IMR-90 (cell line): ENCODE data around the gene TENM4. TPM values are rescaled to one million over a fixed set of nuclear protein-coding genes. Genes with fewer than 3 reads are reported as not detected.

Source experiments
- ATAC-seq: fragments of 200-7000 bp; cut with Tn5 transposase; 2 replicates; pipeline ENCODE4 v1.9.1; 2020; ENCODE audit warnings: low read depth, mild to moderate bottlenecking, moderate library complexity
- BruUV-seq: library from RNA; stranded (reverse); fragments of 400-500 nt; replicated peaks from 2 replicates; lab custom pipeline; 2021; lab: Mats Ljungman, UMichigan
- CTCF ChIA-PET: fragments of 300-600 bp; formaldehyde crosslinking; extraction: SDS; loops from one replicate; lab custom pipeline; 2021; ENCODE audit warnings: antibody characterized with exemption; lab: Yijun Ruan, JAX
- POLR2A ChIA-PET: fragments of 300-600 bp; sonication (Branson Sonifier 250); formaldehyde crosslinking; loops from one replicate; lab custom pipeline; 2022; ENCODE audit warnings: antibody characterized with exemption; ENCODE audit not compliant: unreplicated experiment; lab: Charles Lee
- DNase-seq: peaks from one replicate; pipeline ENCODE4 v3.0.0; 2013
- H2AFZ ChIP-seq: replicated peaks from 2 replicates; pipeline ENCODE3; 2013; ENCODE audit warnings: low read length, mild to moderate bottlenecking; ENCODE audit not compliant: poor library complexity
- H2AK5ac ChIP-seq: 2 replicates; pipeline ENCODE4 v1.6.1; 2013; ENCODE audit warnings: low read depth, low read length, inconsistent platforms
- H2AK9ac ChIP-seq: replicated peaks from 2 replicates; pipeline ENCODE3; 2013; ENCODE audit warnings: mild to moderate bottlenecking, low read depth, low read length, moderate library complexity; ENCODE audit not compliant: poor library complexity
- H2BK120ac ChIP-seq: 2 replicates; pipeline ENCODE4 v1.6.1; 2013; ENCODE audit warnings: low read depth, low read length, inconsistent platforms
- H2BK15ac ChIP-seq: 3 replicates; pipeline ENCODE4 v1.6.1; 2013; ENCODE audit warnings: low read depth, low read length, inconsistent platforms
- H2BK20ac ChIP-seq: 2 replicates; pipeline ENCODE4 v1.6.1; 2013; ENCODE audit warnings: low read depth, mild to moderate bottlenecking, inconsistent platforms, low read length, moderate library complexity
- H2BK5ac ChIP-seq: 2 replicates; pipeline ENCODE4 v1.6.1; 2013; ENCODE audit warnings: mild to moderate bottlenecking, low read depth, low read length, inconsistent platforms; ENCODE audit not compliant: poor library complexity, severe bottlenecking
- H3K14ac ChIP-seq: replicated peaks from 2 replicates; pipeline ENCODE4 v1.6.1; 2013; ENCODE audit warnings: low read depth, low read length, inconsistent platforms
- H3K18ac ChIP-seq: 2 replicates; pipeline ENCODE4 v1.6.1; 2013; ENCODE audit warnings: low read depth, low read length, control low read depth
- H3K23ac ChIP-seq: 2 replicates; pipeline ENCODE4 v1.6.1; 2013; ENCODE audit warnings: low read depth, low read length, inconsistent platforms
- H3K27ac ChIP-seq: 2 replicates; pipeline ENCODE4 v1.5.1; 2013; ENCODE audit warnings: mild to moderate bottlenecking, control low read depth, low read length; ENCODE audit not compliant: insufficient read depth
- H3K27me3 ChIP-seq: 2 replicates; pipeline ENCODE4 v1.6.1; 2013; ENCODE audit warnings: low read length; ENCODE audit not compliant: control insufficient read depth, insufficient read depth
- H3K36me3 ChIP-seq: 2 replicates; pipeline ENCODE4 v1.6.1; 2013; ENCODE audit warnings: low read length, mixed read lengths; ENCODE audit not compliant: control insufficient read depth, insufficient read depth
- H3K4ac ChIP-seq: 2 replicates; pipeline ENCODE4 v1.6.1; 2013; ENCODE audit warnings: low read depth, low read length, inconsistent platforms
- H3K4me1 ChIP-seq: 2 replicates; pipeline ENCODE4 v1.6.1; 2013; ENCODE audit warnings: low read length, mixed read lengths; ENCODE audit not compliant: control insufficient read depth, insufficient read depth
- H3K4me2 ChIP-seq: 2 replicates; pipeline ENCODE4 v1.6.1; 2013; ENCODE audit warnings: low read depth, mild to moderate bottlenecking, control low read depth, low read length, moderate library complexity
- H3K4me3 ChIP-seq: 2 replicates; pipeline ENCODE4 v1.5.1; 2013; ENCODE audit warnings: low read depth, mild to moderate bottlenecking, control low read depth, low read length, moderate library complexity; ENCODE audit not compliant: insufficient read depth
- H3K56ac ChIP-seq: 2 replicates; pipeline ENCODE4 v1.6.1; 2013; ENCODE audit warnings: low read length, inconsistent platforms; ENCODE audit not compliant: insufficient read depth; ENCODE audit errors: extremely low read depth
- H3K79me1 ChIP-seq, 2 experiments: 2 replicates each; pipeline ENCODE4 v1.6.1; 2013; ENCODE audit warnings: low read length in 2 of 2, inconsistent platforms in 1 of 2, low read depth in 1 of 2
- H3K9ac ChIP-seq: 2 replicates; pipeline ENCODE4 v1.6.1; 2013; ENCODE audit warnings: low read depth, low read length, control low read depth
- H3K9me1 ChIP-seq: 2 replicates; pipeline ENCODE4 v1.6.1; 2013; ENCODE audit warnings: low read length, inconsistent platforms; ENCODE audit not compliant: insufficient read depth
- H3K9me3 ChIP-seq: 2 replicates; pipeline ENCODE4 v1.6.1; 2013; ENCODE audit warnings: low read length; ENCODE audit not compliant: control insufficient read depth, insufficient read depth
- H4K20me1 ChIP-seq: 2 replicates; pipeline ENCODE4 v1.6.1; 2013; ENCODE audit warnings: low read length, inconsistent platforms; ENCODE audit not compliant: insufficient read depth
- H4K5ac ChIP-seq: 2 replicates; pipeline ENCODE4 v1.6.1; 2013; ENCODE audit warnings: mild to moderate bottlenecking, low read depth, low read length, control low read depth
- H4K8ac ChIP-seq, 2 experiments: 2 replicates each; pipeline ENCODE4 v1.6.1; 2013; ENCODE audit warnings: low read depth in 2 of 2, low read length in 2 of 2, control low read depth in 1 of 2, inconsistent platforms in 1 of 2
- H4K91ac ChIP-seq: 2 replicates; pipeline ENCODE4 v1.6.1; 2013; ENCODE audit warnings: low read depth, low read length, inconsistent platforms; ENCODE audit not compliant: insufficient read depth
- BHLHE40 ChIP-seq: fragments of 150-350 bp; IDR thresholded peaks from 2 replicates; pipeline ENCODE4 v1.6.1; 2016; ENCODE audit warnings: mild to moderate bottlenecking, low read depth, low read length
- FOS ChIP-seq: fragments of 150-350 bp; IDR thresholded peaks from 2 replicates; pipeline ENCODE4 v1.6.1; 2016; ENCODE audit warnings: low read depth, low read length
- MAFK ChIP-seq: IDR thresholded peaks from 2 replicates; pipeline ENCODE4 v1.6.1; 2012; ENCODE audit warnings: low read depth, low read length, improper control_type of control experiment
- MAZ ChIP-seq: IDR thresholded peaks from 2 replicates; pipeline ENCODE4 v1.6.1; 2012; ENCODE audit warnings: low read depth, mild to moderate bottlenecking, low read length, improper control_type of control experiment, moderate library complexity, borderline replicate concordance
- MXI1 ChIP-seq: IDR thresholded peaks from 2 replicates; pipeline ENCODE4 v1.6.1; 2012; ENCODE audit warnings: low read depth, mild to moderate bottlenecking, low read length, moderate library complexity, borderline replicate concordance
- SMC3 ChIP-seq: fragments of 150-350 bp; IDR thresholded peaks from 2 replicates; pipeline ENCODE4 v1.6.1; 2016; ENCODE audit warnings: low read depth, mild to moderate bottlenecking, antibody characterized with exemption, low read length, moderate library complexity
- WGBS, 2 experiments: methylation state at CpG; one replicate each; pipeline versions ENCODE4 v1.1.5 to v1.1.7; 2013; ENCODE audit warnings: missing lambda C conversion rate in 2 of 2; ENCODE audit not compliant: insufficient read length in 1 of 2; ENCODE audit errors: extremely low coverage in 2 of 2; 5-methylcytosine and 5-hydroxymethylcytosine counted together
- dilution Hi-C: fragments of 300-500 bp; cut with HindIII; formaldehyde crosslinking; loops from one replicate; pipeline ENCODE4 v1.14.3; 2018; ENCODE audit warnings: low sequenced_read_pairs; ENCODE audit not compliant: unreplicated experiment
- in situ Hi-C: fragments of 300-500 bp; cut with MboI; formaldehyde crosslinking; loops from 3 replicates; pipeline ENCODE4 v1.14.3; 2019; ENCODE audit warnings: low sequenced_read_pairs, inconsistent platforms, mixed read lengths
- intact Hi-C: fragments of 100-400 bp; cut with micrococcal nuclease; formaldehyde crosslinking; loops from 2 replicates; pipeline ENCODE4 v1.10.0; 2022
- polyA plus RNA-seq, 3 experiments: library from polyadenylated mRNA; depleted of rRNA; stranded (reverse); fragments of >200 nt; gene quantifications; 2 replicates each; pipeline ENCODE4 v1.2.3, GENCODE V29; 2012; ENCODE audit warnings: low replicate concordance in 1 of 3
- total RNA-seq: library from RNA; depleted of rRNA; stranded (reverse); fragments of >200 nt; gene quantifications from 2 replicates; pipeline ENCODE4 v1.2.3, GENCODE V29; 2012
- TF ChIP-seq, protein P1 (sequence below): fragments of 150-350 bp; IDR thresholded peaks from 2 replicates; pipeline ENCODE4 v1.6.1; 2017; ENCODE audit warnings: mild to moderate bottlenecking, antibody characterized with exemption, low read length, low read depth
- TF ChIP-seq, protein P2 (sequence below): fragments of 150-350 bp; IDR thresholded peaks from 2 replicates; pipeline ENCODE4 v1.6.1; 2016; ENCODE audit warnings: low read depth, mild to moderate bottlenecking, low read length, moderate library complexity, borderline replicate concordance
- TF ChIP-seq, protein P3 (sequence below): conservative IDR thresholded peaks from 2 replicates; pipeline ENCODE4 v1.5.1; 2012; ENCODE audit warnings: mild to moderate bottlenecking, low read depth, low read length, improper control_type of control experiment

The TENM4 gene
- total and polyA plus RNA-seq, 2 of the 4 experiments (the other 2 are of a cell fraction), result 7.4 to 9.0 TPM

DNA sequence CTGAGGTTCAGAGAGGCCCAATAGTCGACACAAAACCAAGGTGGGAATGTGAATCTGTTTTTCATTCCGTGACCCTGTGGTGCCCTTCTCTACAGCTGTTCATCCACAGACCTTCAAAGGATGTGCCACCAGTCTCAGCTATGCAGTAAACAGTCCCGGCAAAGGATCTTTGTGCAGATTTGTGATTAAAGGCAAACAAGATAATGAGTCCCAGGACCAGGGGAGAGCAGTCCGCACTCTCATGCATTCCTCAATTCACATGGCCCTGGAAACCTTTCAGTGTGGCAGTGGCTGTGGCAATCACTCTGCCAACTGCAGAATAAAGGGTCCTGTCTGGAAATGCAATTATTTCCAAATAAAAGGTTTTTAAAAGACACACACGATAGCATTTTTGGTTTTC lies 418.6 kb downstream of the TENM4 start:
- BruUV-seq, result no TSS peak

More for the DNA sequence above, 418.6 kb downstream of the TENM4 start:
- Histone ChIP-seq H3K9me3 (no peaks in the 10 kb centered on the region), H3K27me3 (no peaks in the 10 kb centered on the region), H4K5ac (no peak overlapping the region), H3K18ac (no peak overlapping the region), H3K56ac (no peak overlapping the region), H2AFZ (no peak overlapping the region), H3K79me1 (no peaks in the 10 kb centered on the region), H2AK5ac (no peak overlapping the region), H4K8ac (no peak overlapping the region), H3K9ac (no peak overlapping the region), H2AK9ac (no peak overlapping the region), H3K14ac (no peak overlapping the region), H3K27ac (no peak overlapping the region), H2BK120ac (no peak overlapping the region), H3K23ac (no peak overlapping the region), H3K4me2 (no peak overlapping the region), H4K91ac (no peak overlapping the region), H2BK20ac (no peak overlapping the region), H2BK15ac (no peak overlapping the region), H4K20me1 (no peaks in the 10 kb centered on the region), H3K36me3 (no peaks in the 10 kb centered on the region), H3K4me3 (no peak overlapping the region), H3K9me1 (peaks cover 13% of the 10 kb centered on the region), H2BK5ac (no peak overlapping the region), H3K4ac (no peak overlapping the region), H3K4me1 (peaks cover 14% of the 10 kb centered on the region)
- ATAC-seq (no peak), DNase-seq (no peak)
- intact Hi-C loops, result no loop called here
- ChIA-PET CTCF (no interaction called here), POLR2A (no interaction called here)
- TF ChIP-seq SMC3, result no peak
- TF ChIP-seq, protein P1, sequence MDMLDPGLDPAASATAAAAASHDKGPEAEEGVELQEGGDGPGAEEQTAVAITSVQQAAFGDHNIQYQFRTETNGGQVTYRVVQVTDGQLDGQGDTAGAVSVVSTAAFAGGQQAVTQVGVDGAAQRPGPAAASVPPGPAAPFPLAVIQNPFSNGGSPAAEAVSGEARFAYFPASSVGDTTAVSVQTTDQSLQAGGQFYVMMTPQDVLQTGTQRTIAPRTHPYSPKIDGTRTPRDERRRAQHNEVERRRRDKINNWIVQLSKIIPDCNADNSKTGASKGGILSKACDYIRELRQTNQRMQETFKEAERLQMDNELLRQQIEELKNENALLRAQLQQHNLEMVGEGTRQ, result no peak
- TF ChIP-seq, protein P2, sequence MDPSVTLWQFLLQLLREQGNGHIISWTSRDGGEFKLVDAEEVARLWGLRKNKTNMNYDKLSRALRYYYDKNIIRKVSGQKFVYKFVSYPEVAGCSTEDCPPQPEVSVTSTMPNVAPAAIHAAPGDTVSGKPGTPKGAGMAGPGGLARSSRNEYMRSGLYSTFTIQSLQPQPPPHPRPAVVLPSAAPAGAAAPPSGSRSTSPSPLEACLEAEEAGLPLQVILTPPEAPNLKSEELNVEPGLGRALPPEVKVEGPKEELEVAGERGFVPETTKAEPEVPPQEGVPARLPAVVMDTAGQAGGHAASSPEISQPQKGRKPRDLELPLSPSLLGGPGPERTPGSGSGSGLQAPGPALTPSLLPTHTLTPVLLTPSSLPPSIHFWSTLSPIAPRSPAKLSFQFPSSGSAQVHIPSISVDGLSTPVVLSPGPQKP, result no peak
- no peak for TF ChIP-seq MXI1
- TF ChIP-seq MAZ, result no peak
- TF ChIP-seq BHLHE40, result no peak
- TF ChIP-seq, protein P3, sequence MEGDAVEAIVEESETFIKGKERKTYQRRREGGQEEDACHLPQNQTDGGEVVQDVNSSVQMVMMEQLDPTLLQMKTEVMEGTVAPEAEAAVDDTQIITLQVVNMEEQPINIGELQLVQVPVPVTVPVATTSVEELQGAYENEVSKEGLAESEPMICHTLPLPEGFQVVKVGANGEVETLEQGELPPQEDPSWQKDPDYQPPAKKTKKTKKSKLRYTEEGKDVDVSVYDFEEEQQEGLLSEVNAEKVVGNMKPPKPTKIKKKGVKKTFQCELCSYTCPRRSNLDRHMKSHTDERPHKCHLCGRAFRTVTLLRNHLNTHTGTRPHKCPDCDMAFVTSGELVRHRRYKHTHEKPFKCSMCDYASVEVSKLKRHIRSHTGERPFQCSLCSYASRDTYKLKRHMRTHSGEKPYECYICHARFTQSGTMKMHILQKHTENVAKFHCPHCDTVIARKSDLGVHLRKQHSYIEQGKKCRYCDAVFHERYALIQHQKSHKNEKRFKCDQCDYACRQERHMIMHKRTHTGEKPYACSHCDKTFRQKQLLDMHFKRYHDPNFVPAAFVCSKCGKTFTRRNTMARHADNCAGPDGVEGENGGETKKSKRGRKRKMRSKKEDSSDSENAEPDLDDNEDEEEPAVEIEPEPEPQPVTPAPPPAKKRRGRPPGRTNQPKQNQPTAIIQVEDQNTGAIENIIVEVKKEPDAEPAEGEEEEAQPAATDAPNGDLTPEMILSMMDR, result no peak
- no peak for TF ChIP-seq FOS
- no peak for TF ChIP-seq MAFK
- in situ Hi-C loops, result no loop called here
- WGBS, 2 experiments, result no CpG with 5 or more reads among the region's 5 CpGs
- dilution Hi-C loops, result no loop called here
